ENCODE results near the gene PPP1R3G. TPM values are rescaled to one million over a fixed set of nuclear protein-coding genes. Genes with fewer than 3 reads are reported as not detected.

Gene PPP1R3G
- total RNA-seq, 4 donors from 2014 or later: 0.88 to 3.2 (median 2.9) TPM

- TF ChIP-seq, protein P1, sequence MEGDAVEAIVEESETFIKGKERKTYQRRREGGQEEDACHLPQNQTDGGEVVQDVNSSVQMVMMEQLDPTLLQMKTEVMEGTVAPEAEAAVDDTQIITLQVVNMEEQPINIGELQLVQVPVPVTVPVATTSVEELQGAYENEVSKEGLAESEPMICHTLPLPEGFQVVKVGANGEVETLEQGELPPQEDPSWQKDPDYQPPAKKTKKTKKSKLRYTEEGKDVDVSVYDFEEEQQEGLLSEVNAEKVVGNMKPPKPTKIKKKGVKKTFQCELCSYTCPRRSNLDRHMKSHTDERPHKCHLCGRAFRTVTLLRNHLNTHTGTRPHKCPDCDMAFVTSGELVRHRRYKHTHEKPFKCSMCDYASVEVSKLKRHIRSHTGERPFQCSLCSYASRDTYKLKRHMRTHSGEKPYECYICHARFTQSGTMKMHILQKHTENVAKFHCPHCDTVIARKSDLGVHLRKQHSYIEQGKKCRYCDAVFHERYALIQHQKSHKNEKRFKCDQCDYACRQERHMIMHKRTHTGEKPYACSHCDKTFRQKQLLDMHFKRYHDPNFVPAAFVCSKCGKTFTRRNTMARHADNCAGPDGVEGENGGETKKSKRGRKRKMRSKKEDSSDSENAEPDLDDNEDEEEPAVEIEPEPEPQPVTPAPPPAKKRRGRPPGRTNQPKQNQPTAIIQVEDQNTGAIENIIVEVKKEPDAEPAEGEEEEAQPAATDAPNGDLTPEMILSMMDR (IDR thresholded peaks at IDR 0.05): no peak
- TF ChIP-seq POLR2A (IDR thresholded peaks at IDR 0.05): no peak
- no peak for DNase-seq (ENCODE audit: low spot score in 2 of 2)
- no peak overlapping the region for H3K4me3 ChIP-seq (ENCODE audit: low read depth, poor library complexity, severe bottlenecking)
- intact Hi-C loops (cut with DNase I; ENCODE audit: low total_unique reads): no loop called here
- WGBS, 2 donors: 90 to 92% methylated on average over 6 of the region's 6 CpGs
Measured at GRCh38 chr6:5104667-5105066, 19.5 kb downstream of the PPP1R3G start.

DNA sequence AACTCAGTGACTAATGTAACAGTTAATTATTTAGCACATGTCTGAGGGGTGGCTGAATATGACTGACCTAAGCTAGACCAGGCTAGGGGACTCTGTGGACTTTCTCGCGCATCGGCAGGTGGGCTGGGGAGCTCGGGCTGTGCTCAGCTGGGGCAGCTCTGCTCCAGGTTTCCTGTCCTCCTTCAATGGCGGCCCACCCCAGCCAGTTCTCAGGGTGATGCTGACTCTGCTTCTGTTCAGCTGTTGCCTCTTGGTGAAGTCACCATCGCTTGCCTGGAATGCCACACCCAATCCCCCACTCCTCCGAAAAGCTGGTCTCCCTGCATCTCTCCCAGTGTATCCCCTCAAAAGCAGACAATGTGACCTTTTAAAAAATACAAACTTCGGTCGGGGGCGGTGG lies 20.0 kb downstream of the PPP1R3G start:
- intact Hi-C loops (cut with DNase I; ENCODE audit: low total_unique reads): no loop called here
- no peak for TF ChIP-seq POLR2A (IDR thresholded peaks at IDR 0.05)
- TF ChIP-seq, protein P1 (IDR thresholded peaks at IDR 0.05): no peak
- H3K4me3 ChIP-seq (ENCODE audit: low read depth, poor library complexity, severe bottlenecking): no peak overlapping the region
- DNase-seq (ENCODE audit: low spot score in 2 of 2): no peak
- 86 to 97% methylated on average over 10 of the region's 10 CpGs for WGBS, 2 donors

DNA sequence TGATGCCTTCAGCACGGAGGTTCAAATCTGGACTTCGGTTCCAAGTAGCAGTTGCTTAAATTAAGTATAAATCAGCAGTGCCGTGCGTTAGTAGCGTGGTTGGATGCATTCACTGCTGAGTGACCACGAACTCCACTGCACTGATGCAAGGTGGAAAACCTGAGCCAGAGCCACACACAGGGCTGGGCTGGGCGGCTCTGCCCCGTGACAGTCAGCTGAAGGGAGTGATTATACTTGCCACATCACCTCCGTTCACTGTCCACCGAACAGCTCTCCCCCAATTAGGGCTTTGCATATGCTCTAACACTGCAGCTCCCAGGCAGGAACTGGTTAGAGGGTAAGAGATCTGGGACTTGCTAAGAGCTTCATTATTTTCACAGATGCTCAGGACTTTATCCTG lies 22.2 kb downstream of the PPP1R3G start:
- TF ChIP-seq POLR2A (IDR thresholded peaks at IDR 0.05): no peak
- TF ChIP-seq, protein P1 (IDR thresholded peaks at IDR 0.05): no peak
- WGBS, 2 donors: 89 to 94% methylated on average over 10 of the region's 10 CpGs
- H3K4me3 ChIP-seq (ENCODE audit: low read depth, poor library complexity, severe bottlenecking): no peak overlapping the region
- intact Hi-C loops (cut with DNase I; ENCODE audit: low total_unique reads): no loop called here
- DNase-seq (ENCODE audit: low spot score in 2 of 2): peak in 1 of 2 donors; percentile 68

DNA sequence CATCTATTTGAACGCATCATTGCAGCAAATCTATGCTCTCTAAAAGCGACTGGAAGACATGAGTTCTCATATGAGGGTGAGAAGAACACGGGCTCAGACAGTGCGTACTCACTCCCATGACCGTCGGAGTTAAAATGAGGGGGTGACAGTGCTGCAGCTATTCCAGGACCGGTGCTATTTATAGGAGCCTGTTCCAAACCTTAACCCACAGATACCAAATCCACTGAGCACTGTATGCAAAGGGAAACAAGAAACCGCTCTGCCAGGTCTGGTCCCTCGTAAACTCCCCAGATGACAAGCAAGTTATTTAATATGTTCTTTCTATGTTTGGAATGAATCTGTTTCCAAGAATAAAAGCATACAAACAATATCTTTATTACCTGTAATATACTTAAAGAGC lies 22.9 kb downstream of the PPP1R3G start:
- intact Hi-C loops (cut with DNase I; ENCODE audit: low total_unique reads): no loop called here
- 71 to 77% methylated on average over 9 of the region's 9 CpGs for WGBS, 2 donors
- peak in 1 of 2 donors; percentile 61 for DNase-seq (ENCODE audit: low spot score in 2 of 2)
- no peak for TF ChIP-seq POLR2A (IDR thresholded peaks at IDR 0.05)
- TF ChIP-seq, protein P1 (IDR thresholded peaks at IDR 0.05): no peak
- H3K4me3 ChIP-seq (ENCODE audit: low read depth, poor library complexity, severe bottlenecking): no peak overlapping the region

DNA sequence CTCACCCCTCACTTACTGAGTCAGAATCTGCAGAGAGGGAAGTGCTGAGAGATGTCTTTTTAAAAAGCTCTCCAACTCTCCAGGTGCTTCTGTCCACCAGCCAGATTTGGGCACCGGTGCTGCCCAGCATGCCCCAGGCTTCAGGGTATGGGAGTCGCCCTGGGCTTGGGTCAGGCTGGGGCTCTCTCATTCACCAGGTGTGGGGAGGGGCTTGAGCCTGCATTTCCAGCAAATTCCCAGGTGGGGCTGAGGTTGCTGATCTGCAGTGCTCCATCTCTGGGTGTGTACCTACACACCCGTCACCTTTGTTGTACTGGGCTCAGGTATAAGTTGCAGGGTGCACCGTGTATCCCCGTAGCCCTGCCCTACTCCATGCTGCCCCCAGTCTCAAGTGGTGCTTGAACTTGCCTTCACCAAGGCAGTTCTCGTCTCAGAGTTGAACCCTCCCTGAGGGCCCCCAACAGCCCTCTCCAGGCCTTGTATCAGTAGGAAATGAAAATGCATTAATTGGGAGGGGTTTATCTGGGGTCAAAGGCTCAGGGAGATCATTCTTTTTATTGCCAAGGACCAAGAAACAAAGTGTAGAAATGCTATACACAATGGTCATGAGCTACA lies 23.5 kb downstream of the PPP1R3G start:
- intact Hi-C loops (cut with DNase I; ENCODE audit: low total_unique reads): no loop called here
- TF ChIP-seq, protein P1 (IDR thresholded peaks at IDR 0.05): no peak
- no peak for TF ChIP-seq POLR2A (IDR thresholded peaks at IDR 0.05)
- H3K4me3 ChIP-seq (ENCODE audit: low read depth, poor library complexity, severe bottlenecking): no peak overlapping the region
- peak in 1 of 2 donors; percentile 67 for DNase-seq (ENCODE audit: low spot score in 2 of 2)
- WGBS, 2 donors: 73 to 74% methylated on average over 6 of the region's 6 CpGs

GRCh38 chr6:5109436-5109835 lies 24.3 kb downstream of the PPP1R3G start:
- no peak for TF ChIP-seq POLR2A (IDR thresholded peaks at IDR 0.05)
- TF ChIP-seq, protein P1 (IDR thresholded peaks at IDR 0.05): no peak
- peak in 1 of 2 donors; percentile 60 for DNase-seq (ENCODE audit: low spot score in 2 of 2)
- intact Hi-C loops (cut with DNase I; ENCODE audit: low total_unique reads): no loop called here
- H3K4me3 ChIP-seq (ENCODE audit: low read depth, poor library complexity, severe bottlenecking): no peak overlapping the region
- WGBS, 2 donors: 91 to 96% methylated on average over 10 of the region's 10 CpGs

All from lower leg skin (tissue), 4 donors.